Activated CD8-positive, alpha-beta memory T cell treated with anti-CD3 and anti-CD28 coated beads for 4 hours (primary cell): ENCODE data around the gene RYR3.
"Not testable (repeated sequence)": the region's sequence is repeated elsewhere in the genome, so short reads cannot be mapped to it uniquely, and the experiment has no call there.

Experiments used
- DNase-seq, 2 donors: peaks; one replicate each; pipeline ENCODE4 v3.0.0-alpha.2; 2020; ENCODE audit warnings: low read depth in 2 of 2

Gene RYR3

GRCh38 chr15:33515121-33515520, 204.4 kb downstream of the RYR3 start:
- no peak for DNase-seq

- DNase-seq = no peak
These were observed 205.8 kb downstream of the RYR3 start for GRCh38 chr15:33516563-33516962.

DNA sequence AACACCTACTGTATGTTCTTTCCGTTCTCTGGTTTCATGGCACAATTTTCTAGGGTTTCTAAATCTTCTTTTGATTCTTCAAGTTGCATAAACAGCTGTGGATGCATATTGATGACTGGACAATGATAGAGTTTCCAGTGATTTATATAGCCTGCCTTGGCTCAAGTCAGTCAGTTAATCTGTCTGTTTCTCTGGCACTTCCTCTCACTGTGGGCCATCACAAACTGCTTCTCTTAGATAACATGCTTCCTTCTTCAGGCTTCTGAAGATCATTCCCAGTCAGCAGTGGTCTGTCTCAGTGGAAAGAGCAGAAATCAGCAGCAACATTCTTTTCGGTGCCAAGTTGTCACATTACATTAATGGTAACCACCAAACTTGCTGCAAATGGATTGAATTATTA, 207.2 kb downstream of the RYR3 start:
- no peak for DNase-seq

DNA sequence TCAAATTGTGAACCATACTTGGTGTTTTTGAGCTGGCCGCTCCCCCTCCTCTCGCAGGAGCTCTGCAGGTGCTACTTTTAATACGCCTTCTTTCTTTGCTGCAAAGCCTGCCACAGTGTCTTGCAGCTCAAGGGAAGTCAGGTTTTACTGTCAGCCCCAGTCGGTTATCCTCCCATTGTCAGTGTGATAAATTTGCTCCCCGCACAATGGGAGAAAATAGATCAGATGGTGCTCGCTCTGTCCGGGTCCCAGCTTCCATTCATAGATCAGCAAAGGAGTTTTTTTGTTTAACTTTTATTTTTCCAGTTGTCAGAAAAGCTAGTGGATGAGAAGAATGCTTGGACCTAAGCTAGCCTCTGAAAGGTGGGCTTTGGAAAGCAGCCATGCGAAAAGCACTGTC, 207.7 kb downstream of the RYR3 start:
- no peak for DNase-seq

GRCh38 chr15:33524274-33524673, 213.5 kb downstream of the RYR3 start:
- no peak for DNase-seq

- DNase-seq = no peak
These were observed 215.8 kb downstream of the RYR3 start for GRCh38 chr15:33526532-33526931.

DNA sequence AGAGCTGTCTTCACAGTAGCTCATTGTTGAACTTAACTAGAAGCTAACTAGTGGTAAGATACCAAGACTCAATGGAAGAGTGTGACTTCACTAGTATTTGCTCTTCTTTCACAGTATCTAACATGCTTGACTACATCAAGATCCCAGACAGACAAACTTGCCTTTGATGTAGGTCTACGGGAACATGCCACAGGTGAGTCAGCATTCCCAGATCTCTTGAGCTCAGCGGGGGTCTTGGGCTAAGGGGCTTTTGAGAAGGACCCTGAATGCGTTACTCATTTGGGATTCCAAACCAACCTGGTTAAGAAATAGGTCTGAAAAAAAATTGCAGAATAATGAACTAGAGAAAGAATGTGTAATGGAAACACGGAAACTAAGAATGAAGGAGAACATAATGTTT, 222.4 kb downstream of the RYR3 start:
- DNase-seq = no peak

DNA sequence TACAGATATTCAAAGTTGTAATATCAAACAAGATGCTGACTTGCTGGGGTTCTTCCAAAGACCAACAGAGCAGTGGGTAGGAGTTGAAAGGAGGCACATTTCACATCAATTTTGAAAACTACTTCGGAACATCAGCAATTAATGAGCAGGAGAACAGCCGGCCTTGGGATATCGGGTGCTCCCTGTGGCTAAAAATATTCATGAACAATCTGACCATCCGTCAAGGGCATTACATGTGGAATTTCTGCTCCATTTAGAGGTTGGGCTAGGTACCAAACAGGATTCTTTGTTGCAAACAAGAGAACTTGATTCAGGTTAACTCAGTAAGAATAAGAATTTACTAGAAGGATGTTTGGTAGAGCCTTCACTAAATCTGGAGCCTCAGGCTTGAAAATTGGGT, 223.9 kb downstream of the RYR3 start:
- no peak for DNase-seq

DNA sequence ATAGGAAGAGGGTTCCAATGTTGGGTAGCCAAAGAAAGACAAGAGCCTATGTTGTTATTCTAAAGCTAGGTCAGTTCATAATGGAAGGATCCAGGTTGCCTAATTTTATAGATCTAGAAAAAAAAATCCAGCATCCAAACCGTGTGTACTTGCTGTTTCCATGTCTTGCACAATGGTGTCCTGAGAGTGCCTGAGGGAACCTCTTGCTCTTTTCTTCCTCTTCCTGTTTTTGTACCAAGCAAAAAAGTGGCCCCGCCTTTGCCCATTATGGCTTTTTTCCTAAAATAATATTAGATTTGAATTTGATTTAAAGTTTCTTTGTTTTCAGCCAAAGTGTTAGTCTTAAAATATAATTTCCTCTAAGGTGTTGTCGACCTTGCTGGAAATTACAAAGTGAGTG, 224.4 kb downstream of the RYR3 start:
- no peak for DNase-seq

DNA sequence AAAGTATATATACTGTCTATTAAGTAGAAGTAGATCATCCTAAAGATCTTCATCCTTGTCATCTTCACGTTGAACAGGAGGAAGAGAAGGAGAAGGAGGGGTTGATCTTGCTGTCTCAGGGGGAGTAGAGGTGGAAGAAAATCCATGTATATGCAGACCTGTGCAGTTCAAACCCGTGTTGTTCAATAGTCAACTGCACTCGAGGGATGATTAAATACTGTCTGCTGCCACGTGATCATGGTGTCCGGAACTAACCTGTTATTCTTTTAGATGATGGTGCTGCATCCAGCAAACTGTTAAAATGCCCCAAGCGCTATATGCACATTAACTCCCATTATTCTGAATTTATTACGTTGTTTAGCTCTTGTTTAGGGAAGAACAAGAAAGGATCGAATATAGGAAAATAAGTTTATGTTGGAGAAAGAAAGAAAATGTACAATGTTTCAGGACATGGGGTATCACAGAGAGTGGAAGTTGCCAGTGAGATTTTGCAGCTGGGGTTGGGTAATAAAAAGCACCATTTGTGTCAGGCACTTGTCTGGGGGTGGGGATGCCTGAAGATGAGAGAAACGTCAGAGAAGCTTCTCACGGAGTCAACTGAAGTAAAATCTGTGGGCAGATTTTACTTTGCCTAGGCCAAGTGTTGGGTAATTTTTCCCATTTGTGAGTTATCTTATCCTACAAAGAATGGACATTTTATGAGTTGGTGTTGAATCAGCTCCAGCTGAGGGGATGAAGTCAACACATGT, 229.2 kb downstream of the RYR3 start:
- no peak for DNase-seq

DNA sequence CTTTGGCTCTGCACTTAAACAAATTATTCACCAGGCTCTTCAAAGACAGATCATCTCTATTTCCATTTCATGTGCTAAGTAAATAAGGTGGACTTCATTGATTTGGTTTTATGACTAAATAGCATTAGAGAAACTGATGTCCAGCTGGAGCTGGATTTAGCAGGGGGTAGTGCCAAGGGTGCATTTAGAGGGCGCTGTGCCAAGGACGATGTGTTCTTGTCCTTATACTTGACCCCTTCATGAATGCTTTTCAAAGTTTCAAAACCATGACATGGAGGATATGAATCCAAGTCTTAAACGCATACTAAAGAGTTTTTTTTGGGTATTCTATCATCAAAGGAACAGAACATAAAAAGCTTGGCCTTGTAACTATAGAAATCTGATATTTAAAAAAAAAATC, 233.2 kb downstream of the RYR3 start:
- DNase-seq = no peak

- DNase-seq = no peak
These were observed 235.1 kb downstream of the RYR3 start for GRCh38 chr15:33545866-33546265.

DNA sequence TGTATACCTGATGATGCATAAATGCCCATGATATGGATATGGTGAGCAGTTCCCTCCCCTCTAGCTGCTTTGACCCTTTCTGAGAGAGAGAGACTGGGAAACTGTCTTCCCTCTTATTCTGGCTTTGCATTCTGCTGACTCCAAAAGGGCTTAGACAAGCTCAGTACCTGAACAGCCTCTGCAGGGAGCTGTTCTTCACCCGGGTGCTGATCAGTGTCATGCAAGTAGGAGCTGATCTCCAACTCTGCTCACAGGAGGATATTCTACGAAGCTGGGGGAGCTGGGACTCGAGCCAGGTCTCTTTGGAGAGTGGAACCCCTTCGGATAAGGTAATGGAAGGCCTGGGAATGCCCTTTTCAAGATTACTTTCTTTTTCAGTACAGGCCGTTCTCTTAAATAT, 237.1 kb downstream of the RYR3 start:
- DNase-seq = no peak

DNA sequence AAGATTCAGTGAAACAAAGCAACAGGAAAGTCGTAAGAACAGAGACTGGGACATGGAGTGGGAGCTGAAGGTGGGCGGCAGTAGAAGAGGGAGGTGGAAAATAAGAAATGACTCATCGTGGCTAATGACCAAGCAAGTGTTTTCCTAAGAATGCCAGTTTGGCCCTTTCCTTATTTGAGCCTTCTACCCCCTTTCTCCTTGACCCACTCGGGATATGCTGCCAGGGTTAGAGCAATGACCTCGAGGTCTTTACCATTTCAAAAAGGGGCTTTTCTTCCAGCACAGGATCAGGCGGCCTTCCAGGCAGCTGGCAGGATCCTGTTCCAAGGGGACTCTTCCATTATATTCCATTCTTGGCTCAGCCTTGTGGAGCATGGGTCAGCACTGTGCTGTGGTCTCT, 241.1 kb downstream of the RYR3 start:
- no peak for DNase-seq

DNA sequence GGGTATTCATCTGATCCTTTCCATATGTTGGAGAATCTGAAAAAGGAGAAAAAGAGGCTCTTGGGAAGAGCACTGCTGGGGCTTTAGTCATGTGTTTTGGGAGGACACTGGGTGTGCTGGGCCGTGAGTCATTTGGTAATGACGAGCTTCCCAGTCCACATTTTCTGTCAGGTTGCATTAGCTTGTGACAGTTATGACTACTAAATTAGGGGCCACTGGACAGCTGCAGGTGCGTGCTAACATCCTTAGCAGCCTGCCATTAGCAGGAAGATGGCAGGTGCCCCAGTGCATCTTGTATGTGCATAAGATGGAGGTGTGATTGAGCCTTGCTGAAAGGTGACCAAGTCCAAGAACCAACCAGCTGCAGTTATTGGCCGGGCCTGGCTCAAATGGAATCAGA, 242.4 kb downstream of the RYR3 start:
- no peak for DNase-seq

DNA sequence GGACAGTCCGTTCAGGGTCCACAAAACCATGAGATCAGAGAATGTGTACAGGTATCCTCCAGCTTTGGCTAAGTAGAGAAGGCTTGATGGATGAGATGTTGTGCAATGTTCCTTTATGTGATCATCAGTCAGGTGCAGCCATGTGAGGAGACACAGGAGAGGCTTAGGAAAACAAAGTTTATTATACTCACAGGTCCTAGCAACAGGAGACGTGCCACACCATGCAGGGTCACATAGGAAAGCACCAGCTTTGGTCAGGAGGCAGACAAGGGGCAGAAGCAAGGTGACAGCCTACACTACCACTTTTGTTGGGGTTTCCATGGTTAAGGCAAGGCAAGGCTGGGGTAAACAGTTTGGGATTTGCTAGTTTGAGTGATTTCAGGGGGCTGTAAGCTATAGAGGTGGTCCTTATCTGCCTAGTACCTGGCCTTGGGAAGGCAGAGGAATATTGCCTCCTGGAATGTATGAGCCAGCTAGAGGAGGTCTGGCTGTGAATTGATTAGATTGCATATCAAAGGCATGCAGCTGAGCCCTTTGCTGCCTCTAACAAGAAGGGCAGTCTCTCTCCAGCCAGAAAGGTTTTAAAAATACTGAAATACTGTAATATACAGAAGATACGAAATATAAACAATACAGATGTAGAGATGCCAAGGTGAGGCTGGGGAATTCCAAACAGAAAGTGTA, 248.6 kb downstream of the RYR3 start:
- DNase-seq = no peak

- DNase-seq = no peak
These were observed 250.6 kb downstream of the RYR3 start for GRCh38 chr15:33561407-33561806.

DNA sequence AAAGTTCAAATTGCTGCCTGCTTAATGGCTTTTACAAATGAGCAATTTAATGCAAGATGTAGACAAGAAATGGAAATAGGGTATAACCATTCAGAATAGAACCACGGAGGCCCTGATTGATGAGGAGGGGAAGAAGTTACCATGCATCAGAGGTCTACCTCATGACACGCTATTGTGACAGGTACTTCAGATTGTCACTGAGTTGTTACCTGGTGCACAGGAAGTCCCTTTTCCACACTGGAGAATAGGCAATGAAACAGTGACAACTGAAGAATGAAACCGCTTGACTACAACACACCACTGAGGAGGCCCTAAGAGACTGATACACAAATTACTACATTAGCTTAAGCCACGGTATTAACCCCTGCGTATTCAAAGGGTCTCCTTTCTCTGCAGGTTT, 251.2 kb downstream of the RYR3 start:
- DNase-seq = no peak

- DNase-seq = no peak
These were observed 254.3 kb downstream of the RYR3 start for GRCh38 chr15:33565094-33565493.

DNA sequence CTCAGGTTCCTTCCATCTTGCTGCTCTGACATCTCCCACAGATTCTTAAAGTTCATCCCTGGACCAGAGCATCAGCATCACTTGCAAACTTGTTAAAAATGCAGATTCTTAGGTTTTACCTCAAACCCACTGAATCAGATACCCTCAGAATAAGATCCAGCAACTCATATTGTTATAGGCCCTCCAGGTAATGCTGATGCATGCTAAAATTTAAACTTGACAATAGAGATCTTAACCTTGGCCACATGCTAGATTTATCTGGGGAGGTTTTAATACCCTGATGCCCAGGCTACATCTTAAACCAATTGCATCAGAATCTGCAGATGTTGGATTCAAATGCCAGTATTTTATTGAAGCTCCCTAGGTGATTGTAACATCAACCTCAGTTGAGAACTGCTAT, 256.9 kb downstream of the RYR3 start:
- no peak for DNase-seq

DNA sequence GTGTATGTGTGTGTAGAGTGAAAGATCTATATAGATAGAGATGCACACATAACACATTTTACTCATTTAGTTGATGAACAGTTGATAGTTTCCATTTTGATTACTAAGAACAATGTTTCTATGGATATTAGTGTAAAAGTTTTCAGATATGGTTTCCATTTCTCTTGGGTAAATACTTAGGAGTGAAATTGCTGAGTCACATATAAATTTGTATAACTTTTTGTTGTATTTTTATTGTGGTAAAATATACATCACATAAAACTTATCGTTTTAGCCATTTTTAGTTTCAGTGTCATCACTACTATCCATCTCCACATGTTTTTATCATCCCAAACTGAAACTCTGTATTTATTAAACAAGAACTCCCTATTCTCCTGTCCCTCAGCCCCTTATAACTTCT, 258.3 kb downstream of the RYR3 start:
- no peak for DNase-seq

DNA sequence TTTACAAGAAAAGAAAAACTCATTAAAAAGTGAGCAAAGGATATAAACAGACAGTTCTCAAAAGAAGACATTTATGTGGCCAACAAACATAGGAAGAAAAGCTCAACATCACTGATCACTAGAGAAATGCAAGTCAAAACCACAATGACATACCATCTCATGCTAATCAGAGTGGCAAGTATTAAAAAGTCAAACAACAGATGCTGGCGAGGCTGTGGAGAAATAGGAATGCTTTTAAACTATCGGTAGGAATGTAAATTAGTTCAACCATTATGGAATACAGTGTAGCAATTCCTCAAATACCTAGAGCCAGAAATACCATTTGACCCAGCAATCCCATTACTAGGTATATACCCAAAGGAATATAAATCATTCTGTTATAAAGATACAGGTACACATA, 267.1 kb downstream of the RYR3 start:
- not testable (repeated sequence) for DNase-seq

GRCh38 chr15:33580526-33580925, 269.8 kb downstream of the RYR3 start:
- no peak for DNase-seq

DNA sequence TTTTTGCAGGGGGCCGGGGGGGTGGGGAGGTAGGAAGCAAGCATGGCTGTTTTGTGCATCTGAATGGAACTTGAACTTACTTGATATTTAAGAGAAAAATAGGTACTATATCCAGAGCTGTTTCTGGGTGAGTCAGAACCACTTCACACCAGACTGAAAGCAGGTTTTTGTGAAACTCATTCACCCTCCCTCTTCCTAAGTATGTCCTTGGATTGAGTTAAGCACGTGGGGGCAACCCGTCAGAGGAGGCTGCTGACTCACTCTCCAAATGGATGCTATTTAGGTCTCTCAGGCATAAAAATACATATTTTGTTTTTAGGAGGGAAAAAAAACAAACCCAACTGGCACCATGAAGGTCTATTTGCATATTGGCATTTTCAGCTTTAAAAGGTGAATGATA, 270.3 kb downstream of the RYR3 start:
- DNase-seq = no peak
